ENCODE data around the gene PSAPL1. TPM values are rescaled to one million over a fixed set of nuclear protein-coding genes. Genes with fewer than 3 reads are reported as not detected.

Gene PSAPL1
- total and polyA plus RNA-seq, 7 donors, result 0.01 TPM; not detected in 6

GRCh38 chr4:7466215-7466614 lies 31.5 kb upstream of the PSAPL1 start:
- no peak for TF ChIP-seq CTCF (IDR thresholded peaks at IDR 0.05)
- TF ChIP-seq POLR2AphosphoS5 (IDR thresholded peaks at IDR 0.05), result no peak
- no peak for TF ChIP-seq EP300 (IDR thresholded peaks at IDR 0.05)
- no peak for TF ChIP-seq POLR2A (IDR thresholded peaks at IDR 0.05)
- intact Hi-C loops (cut with DNase I), result no loop called here

GRCh38 chr4:7465017-7465416 lies 30.3 kb upstream of the PSAPL1 start:
- WGBS, 2 donors, result 85 to 89% methylated on average over 9 of the region's 9 CpGs
- H3K27ac ChIP-seq, result no peak overlapping the region
- intact Hi-C loops (cut with DNase I), result no loop called here
- no peaks in the 10 kb centered on the region for H3K36me3 ChIP-seq
- no peak for DNase-seq
- peaks cover 0 to 9% (median 0%) of the 10 kb centered on the region in 4 donors for H3K9me3 ChIP-seq
- no peaks in the 10 kb centered on the region for H3K27me3 ChIP-seq
- H3K4me1 ChIP-seq, result peaks cover 0 to 17% (median 7%) of the 10 kb centered on the region in 4 donors
- TF ChIP-seq CTCF (IDR thresholded peaks at IDR 0.05) (no peak), POLR2A (IDR thresholded peaks at IDR 0.05) (no peak), EP300 (IDR thresholded peaks at IDR 0.05) (no peak), POLR2AphosphoS5 (IDR thresholded peaks at IDR 0.05) (no peak)
- H3K4me3 ChIP-seq, result no peak overlapping the region

More at GRCh38 chr4:7466215-7466614, 31.5 kb upstream of the PSAPL1 start:
- 73 to 87% methylated on average over 8 of the region's 8 CpGs for WGBS, 2 donors
- no peak for DNase-seq
- no peaks in the 10 kb centered on the region for H3K27me3 ChIP-seq
- peaks cover 0 to 9% (median 0%) of the 10 kb centered on the region in 4 donors for H3K9me3 ChIP-seq
- H3K36me3 ChIP-seq, result no peaks in the 10 kb centered on the region
- peaks cover 0 to 17% (median 7%) of the 10 kb centered on the region in 4 donors for H3K4me1 ChIP-seq
- no peak overlapping the region for H3K27ac ChIP-seq
- H3K4me3 ChIP-seq, result no peak overlapping the region

GRCh38 chr4:7464259-7464655 lies 29.5 kb upstream of the PSAPL1 start:
- Histone ChIP-seq H3K27ac (no peak overlapping the region), H3K4me3 (no peak overlapping the region), H3K27me3 (no peaks in the 10 kb centered on the region), H3K4me1 (peaks cover 0 to 17% (median 7%) of the 10 kb centered on the region in 4 donors), H3K9me3 (peaks cover 0 to 9% (median 0%) of the 10 kb centered on the region in 4 donors), H3K36me3 (no peaks in the 10 kb centered on the region)
- no peak for TF ChIP-seq EP300 (IDR thresholded peaks at IDR 0.05)
- TF ChIP-seq POLR2A (IDR thresholded peaks at IDR 0.05), result no peak
- no peak for TF ChIP-seq POLR2AphosphoS5 (IDR thresholded peaks at IDR 0.05)
- TF ChIP-seq CTCF (IDR thresholded peaks at IDR 0.05), result no peak
- intact Hi-C loops (cut with DNase I), result no loop called here
- WGBS, 2 donors, result 82 to 83% methylated on average over 5 of the region's 5 CpGs
- no peak for DNase-seq

GRCh38 chr4:7463566-7464258 lies 29.0 kb upstream of the PSAPL1 start:
- H3K4me3 ChIP-seq, result no peak overlapping the region
- no peak overlapping the region for H3K27ac ChIP-seq
- H3K9me3 ChIP-seq, result peaks cover 0 to 9% (median 0%) of the 10 kb centered on the region in 4 donors
- peaks cover 0 to 17% (median 7%) of the 10 kb centered on the region in 4 donors for H3K4me1 ChIP-seq
- TF ChIP-seq POLR2AphosphoS5 (IDR thresholded peaks at IDR 0.05) (no peak), EP300 (IDR thresholded peaks at IDR 0.05) (no peak), CTCF (IDR thresholded peaks at IDR 0.05) (no peak), POLR2A (IDR thresholded peaks at IDR 0.05) (no peak)
- 82 to 86% methylated on average over 20 of the region's 20 CpGs for WGBS, 2 donors
- intact Hi-C loops (cut with DNase I), result no loop called here
- no peaks in the 10 kb centered on the region for H3K36me3 ChIP-seq
- no peaks in the 10 kb centered on the region for H3K27me3 ChIP-seq
- DNase-seq, result no peak
